H9 (cell line): Measurements from ENCODE around the gene AP1S1. TPM values are rescaled to one million over a fixed set of nuclear protein-coding genes. Genes with fewer than 3 reads are reported as not detected.

Experiments
- DNase-seq: peaks from one replicate; pipeline ENCODE4 v3.0.0-alpha.2; 2017
- H2AFZ ChIP-seq: one replicate; pipeline ENCODE4 v1.6.1; 2013; ENCODE audit warnings: mild to moderate bottlenecking, low read length, control low read depth, moderate library complexity
- H2AK5ac ChIP-seq: 2 replicates; pipeline ENCODE4 v1.6.1; 2013; ENCODE audit warnings: low read length, control low read depth, mixed read lengths; ENCODE audit not compliant: insufficient read length
- H2BK120ac ChIP-seq: one replicate; pipeline ENCODE4 v1.6.1; 2013; ENCODE audit warnings: low read depth, mild to moderate bottlenecking, low read length, control low read depth, inconsistent platforms; ENCODE audit not compliant: poor library complexity, severe bottlenecking
- H2BK12ac ChIP-seq: 2 replicates; pipeline ENCODE4 v1.6.1; 2013; ENCODE audit warnings: low read length, control low read depth, mixed read lengths, low read depth; ENCODE audit not compliant: insufficient read length
- H2BK15ac ChIP-seq: 2 replicates; pipeline ENCODE4 v1.6.1; 2013; ENCODE audit warnings: low read depth, low read length, control low read depth
- H2BK20ac ChIP-seq: one replicate; pipeline ENCODE4 v1.6.1; 2013; ENCODE audit warnings: low read depth, mild to moderate bottlenecking, low read length, control low read depth, inconsistent platforms; ENCODE audit not compliant: poor library complexity, severe bottlenecking
- H2BK5ac ChIP-seq: 2 replicates; pipeline ENCODE4 v1.6.1; 2013; ENCODE audit warnings: low read length, control low read depth, mixed read lengths; ENCODE audit not compliant: insufficient read length
- H3K14ac ChIP-seq: 2 replicates; pipeline ENCODE4 v1.6.1; 2013; ENCODE audit warnings: low read length, control low read depth; ENCODE audit not compliant: insufficient read depth
- H3K18ac ChIP-seq: 2 replicates; pipeline ENCODE4 v1.6.1; 2013; ENCODE audit warnings: low read depth, mild to moderate bottlenecking, mixed read lengths, low read length, control low read depth; ENCODE audit not compliant: insufficient read length
- H3K23ac ChIP-seq: 2 replicates; pipeline ENCODE4 v1.6.1; 2013; ENCODE audit warnings: low read length, control low read depth, mixed read lengths, low read depth; ENCODE audit not compliant: insufficient read length
- H3K23me2 ChIP-seq: 2 replicates; pipeline ENCODE4 v1.6.1; 2013; ENCODE audit warnings: low read depth, mild to moderate bottlenecking, mixed read lengths, low read length, control low read depth; ENCODE audit not compliant: insufficient read length, poor library complexity, severe bottlenecking
- H3K27ac ChIP-seq: 2 replicates; pipeline ENCODE4 v1.5.1; 2013; ENCODE audit warnings: low read length, control low read depth, mixed read lengths, low read depth; ENCODE audit not compliant: insufficient read length
- H3K27me3 ChIP-seq: 2 replicates; pipeline ENCODE4 v1.6.1; 2013; ENCODE audit warnings: low read length, control low read depth, inconsistent platforms; ENCODE audit not compliant: insufficient read depth
- H3K4ac ChIP-seq: 2 replicates; pipeline ENCODE4 v1.6.1; 2013; ENCODE audit warnings: low read depth, mild to moderate bottlenecking, control low read depth, inconsistent platforms, low read length, moderate library complexity
- H3K4me1 ChIP-seq: 2 replicates; pipeline ENCODE4 v1.6.1; 2013; ENCODE audit warnings: low read length, control low read depth, inconsistent platforms; ENCODE audit not compliant: insufficient read depth
- H3K4me2 ChIP-seq: 2 replicates; pipeline ENCODE4 v1.6.1; 2013; ENCODE audit warnings: low read length, control low read depth, mixed read lengths; ENCODE audit not compliant: insufficient read length, insufficient read depth
- H3K56ac ChIP-seq: 2 replicates; pipeline ENCODE4 v1.6.1; 2013; ENCODE audit warnings: low read depth, mild to moderate bottlenecking, mixed read lengths, low read length, control low read depth; ENCODE audit not compliant: insufficient read length
- H3K79me1 ChIP-seq: 2 replicates; pipeline ENCODE4 v1.6.1; 2013; ENCODE audit warnings: low read depth, mild to moderate bottlenecking, moderate library complexity, low read length, control low read depth, inconsistent platforms; ENCODE audit not compliant: insufficient read depth, poor library complexity, severe bottlenecking
- H3K79me2 ChIP-seq: 2 replicates; pipeline ENCODE4 v1.6.1; 2013; ENCODE audit warnings: low read length, control low read depth, inconsistent platforms; ENCODE audit not compliant: insufficient read depth
- H3K9ac ChIP-seq: 2 replicates; pipeline ENCODE4 v1.6.1; 2013; ENCODE audit warnings: low read length, control low read depth, mixed read lengths; ENCODE audit not compliant: insufficient read length; ENCODE audit errors: extremely low read depth
- H3K9me3 ChIP-seq: one replicate; pipeline ENCODE4 v1.6.1; 2013; ENCODE audit warnings: low read depth, low read length, inconsistent platforms; ENCODE audit not compliant: control insufficient read depth
- H3T11ph ChIP-seq: one replicate; pipeline ENCODE4 v1.6.1; 2013; ENCODE audit warnings: mild to moderate bottlenecking, low read length, control low read depth, inconsistent platforms
- H4K20me1 ChIP-seq: one replicate; pipeline ENCODE4 v1.6.1; 2013; ENCODE audit not compliant: control insufficient read depth, insufficient read length, insufficient read depth
- H4K5ac ChIP-seq: 2 replicates; pipeline ENCODE4 v1.6.1; 2013; ENCODE audit warnings: low read depth, mild to moderate bottlenecking, mixed read lengths, low read length, control low read depth; ENCODE audit not compliant: insufficient read length
- H4K8ac ChIP-seq: replicated peaks from 2 replicates; pipeline ENCODE4 v1.6.1; 2013; ENCODE audit warnings: low read length, control low read depth, mixed read lengths, low read depth; ENCODE audit not compliant: insufficient read length
- H4K91ac ChIP-seq: 2 replicates; pipeline ENCODE4 v1.6.1; 2013; ENCODE audit warnings: low read depth, mild to moderate bottlenecking, moderate library complexity, mixed read lengths, low read length, control low read depth; ENCODE audit not compliant: insufficient read length
- H3K27ac Mint-ChIP-seq, 3 experiments: 2 replicates in 2 of 3; 3 replicates in 1 of 3; pipeline ENCODE4 v1.8.0; 2020 to 2021; ENCODE audit warnings: mixed read lengths in 3 of 3, mild to moderate bottlenecking in 1 of 3, moderate library complexity in 1 of 3
- H3K27me3 Mint-ChIP-seq: 2 replicates; pipeline ENCODE4 v1.8.0; 2021; ENCODE audit warnings: low read depth, mild to moderate bottlenecking, moderate library complexity, mixed read lengths
- H3K36me3 Mint-ChIP-seq, 3 experiments: 2 replicates in 2 of 3; 3 replicates in 1 of 3; pipeline ENCODE4 v1.8.0; 2020 to 2021; ENCODE audit warnings: low read depth in 3 of 3, mixed read lengths in 3 of 3; ENCODE audit not compliant: insufficient read depth in 1 of 3
- H3K4me1 Mint-ChIP-seq, 2 experiments: 2 replicates each; pipeline ENCODE4 v1.8.0; 2020; ENCODE audit warnings: mixed read lengths in 2 of 2
- H3K4me3 Mint-ChIP-seq, 2 experiments: 2 replicates in 1 of 2; 3 replicates in 1 of 2; pipeline ENCODE4 v1.8.0; 2020 to 2021; ENCODE audit warnings: mild to moderate bottlenecking in 2 of 2, mixed read lengths in 2 of 2, moderate library complexity in 1 of 2
- H3K9me3 Mint-ChIP-seq, 2 experiments: 2 replicates in 1 of 2; 3 replicates in 1 of 2; pipeline ENCODE4 v1.8.0; 2020; ENCODE audit warnings: mild to moderate bottlenecking in 2 of 2, mixed read lengths in 2 of 2, moderate library complexity in 1 of 2
- CTCF ChIP-seq: fragments of 200-600 bp; sonication (generic); conservative IDR thresholded peaks from 3 replicates; pipeline ENCODE4 v1.8.0; 2021; ENCODE audit warnings: antibody characterized with exemption, mild to moderate bottlenecking
- WGBS: extraction: QIAGEN DNeasy Blood & Tissue Kit; methylation state at CpG from one replicate; pipeline ENCODE4 v1.1.7; 2013; ENCODE audit warnings: missing lambda C conversion rate, low lambda C conversion rate, mixed read lengths; ENCODE audit not compliant: insufficient read length; ENCODE audit errors: extremely low coverage; 5-methylcytosine and 5-hydroxymethylcytosine counted together
- total RNA-seq: library from RNA; stranded (reverse); gene quantifications from 2 replicates; pipeline ENCODE4 v1.2.1, GENCODE V29; 2021

AP1S1 gene
- total RNA-seq, 1 experiment from 2014 or later: 65.2 TPM

DNA sequence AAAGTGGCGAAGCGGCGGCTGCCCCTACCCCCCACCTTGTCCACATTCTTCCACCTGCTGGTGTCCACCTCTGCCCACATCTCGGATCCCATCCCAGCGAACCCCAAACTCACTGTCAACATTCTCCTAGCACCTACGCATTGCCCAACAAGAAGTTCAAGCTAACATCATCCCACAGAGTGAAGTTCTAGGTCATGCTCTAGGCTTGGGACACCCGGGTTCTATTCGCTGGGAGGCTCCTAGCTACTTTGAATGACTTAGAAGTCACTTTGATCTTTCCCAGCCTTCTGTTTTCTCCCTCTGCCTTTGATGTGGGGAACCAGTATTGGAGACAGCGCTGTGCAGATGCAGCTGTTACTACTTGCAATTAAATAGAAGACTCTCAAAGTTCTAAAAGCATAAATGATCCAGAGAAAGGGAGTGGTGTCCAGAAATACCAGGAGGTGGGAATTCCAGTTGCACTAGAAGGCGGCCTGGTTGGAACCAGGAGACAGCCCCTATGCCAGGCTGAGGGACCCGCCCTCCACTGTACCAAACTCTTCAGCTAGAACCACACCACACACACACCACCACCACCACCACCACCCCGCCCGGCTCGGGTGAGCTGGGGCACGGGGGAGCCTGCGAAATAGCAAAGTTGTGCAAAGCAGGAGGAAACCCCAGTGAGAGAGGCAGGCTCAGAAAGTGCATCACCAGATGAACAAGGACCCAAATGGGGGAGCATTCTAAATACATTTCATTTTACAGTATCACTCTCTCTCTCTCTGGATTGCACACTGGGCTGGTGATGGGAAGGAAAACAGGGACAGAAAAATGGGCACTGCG lies 16.6 kb downstream of the AP1S1 start:
- peak overlapping the region; percentile 68 for H3K4me2 ChIP-seq
- H4K8ac ChIP-seq: no peak overlapping the region
- peak overlapping the region; percentile 55 to 79 for H3K4me3 Mint-ChIP-seq
- peak; percentile 30 for DNase-seq
- H2AFZ ChIP-seq: no peak overlapping the region
- H2BK12ac ChIP-seq: no peak overlapping the region
- H3K14ac ChIP-seq: no peak overlapping the region
- peaks cover 58% of the 10 kb centered on the region for H3K27me3 ChIP-seq
- H3K27ac ChIP-seq: no peak overlapping the region
- H3K18ac ChIP-seq: no peak overlapping the region
- no peaks in the 10 kb centered on the region for H4K20me1 ChIP-seq
- H2BK20ac ChIP-seq: no peak overlapping the region
- peaks cover 49% of the 10 kb centered on the region for H3K23me2 ChIP-seq
- H3K9ac ChIP-seq: no peak overlapping the region
- peaks cover 0 to 2% of the 10 kb centered on the region in 2 experiments; a peak in 2 of 5 replicates for H3K9me3 Mint-ChIP-seq
- no peak overlapping the region for H4K5ac ChIP-seq
- WGBS: no CpG with 5 or more reads among the region's 17 CpGs
- H3K27me3 Mint-ChIP-seq: peaks cover 98% of the 10 kb centered on the region
- no peaks in the 10 kb centered on the region for H3K79me2 ChIP-seq
- TF ChIP-seq CTCF: no peak
- H2AK5ac ChIP-seq: no peak overlapping the region
- no peaks in the 10 kb centered on the region for H3K79me1 ChIP-seq
- H3K4me1 Mint-ChIP-seq: peaks cover 60 to 70% of the 10 kb centered on the region in 2 experiments
- no peak overlapping the region for H3K4ac ChIP-seq
- no peak overlapping the region for H2BK5ac ChIP-seq
- H3K36me3 Mint-ChIP-seq: no peaks in the 10 kb centered on the region
- H3T11ph ChIP-seq: no peak overlapping the region
- no peaks in the 10 kb centered on the region for H3K9me3 ChIP-seq
- no peak overlapping the region for H3K56ac ChIP-seq
- H2BK120ac ChIP-seq: no peak overlapping the region
- H2BK15ac ChIP-seq: no peak overlapping the region
- no peak overlapping the region for H3K27ac Mint-ChIP-seq
- peaks cover 13% of the 10 kb centered on the region; the same call in 1 of the 2 replicates for H3K4me1 ChIP-seq
- no peak overlapping the region for H4K91ac ChIP-seq
- no peak overlapping the region for H3K23ac ChIP-seq
